ENCODE data around the gene DEPP1. TPM values are rescaled to one million over a fixed set of nuclear protein-coding genes. Genes with fewer than 3 reads are reported as not detected.

Gene DEPP1
- total and polyA plus RNA-seq, 10 of the 15 experiments (the other 5 are each of a cell fraction or from before 2014, with no cell fraction given), result 1.7 to 12.1 (median 7.3) TPM

DNA sequence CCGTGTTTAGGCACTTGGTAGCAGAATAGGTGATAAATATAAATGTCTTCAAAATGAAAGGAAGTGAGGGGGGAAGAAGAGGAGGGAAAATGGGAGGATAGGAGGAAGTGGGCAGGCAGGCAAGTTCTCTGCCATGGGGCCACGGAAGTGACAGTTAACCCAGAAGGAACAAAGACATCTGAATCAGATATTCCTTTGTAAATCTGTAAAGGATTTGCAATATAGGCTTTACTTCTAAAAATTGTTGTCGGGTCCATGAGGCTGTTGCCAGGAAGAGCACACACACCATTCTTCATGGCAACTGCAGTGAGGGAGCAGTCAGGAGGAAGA is 42.7 kb downstream of the DEPP1 start:
- WGBS (ENCODE audit: insufficient coverage, insufficient replicate concordance, low lambda C conversion rate, missing lambda C conversion rate), result 51% methylated on average over 3 of the region's 3 CpGs
- BruUV-seq (replicated peaks), result no TSS peak
- no peaks in the 10 kb centered on the region for H4K20me1 ChIP-seq (ENCODE audit: control insufficient read depth, insufficient read depth)
- H3K79me2 ChIP-seq (ENCODE audit: control insufficient read depth, insufficient read depth, low read length), result no peaks in the 10 kb centered on the region
- FAIRE-seq (no peak), DNase-seq (ENCODE audit: low read depth, low spot score) (no peak), ATAC-seq (no peak)
- ChIA-PET POLR2A (interaction anchor here (1.1 to 1.4 kb wide), 3 partner anchors 28 to 43 kb away, joined by 3 to 4 read pairs (median 4); partner anchors contain the start of gene DEPP1), CTCF (interaction anchor here (1.3 to 8.0 kb wide), 3 partner anchors 10 to 69 kb away, joined by 3 to 116 read pairs (median 5); no protein-coding TSS in a partner anchor), RAD21 (ENCODE audit: unreplicated experiment) (interaction anchor here (0.8 to 5.3 kb wide), 2 partner anchors 41 to 68 kb away, joined by 3 to 62 read pairs; partner anchors contain the start of gene DEPP1), SMC1A (ENCODE audit: uncharacterized antibody, unreplicated experiment) (interaction anchor here (0.9 to 5.2 kb wide), 4 partner anchors 9 to 66 kb away, joined by 3 to 92 read pairs (median 5); no protein-coding TSS in a partner anchor)
- TF ChIP-seq ETV6 (conservative IDR thresholded peaks at IDR 0.05 in 1 of 2, IDR thresholded peaks at IDR 0.05 in 1 of 2; ENCODE audit: borderline replicate concordance in 1 of 2, low read depth in 1 of 2), result peak in 1 of 2 experiments; percentile 27; a peak in 1 of 4 replicates
- TF ChIP-seq HDGF (IDR thresholded peaks at IDR 0.05), result no peak
- H3K9ac ChIP-seq (ENCODE audit: control insufficient read depth, insufficient read depth, low read length), result no peak overlapping the region
- intact Hi-C loops (cut with micrococcal nuclease; ENCODE audit: unreplicated experiment) (no loop called here), in situ Hi-C loops (cut with MboI) (no loop called here)
- H3K9me3 ChIP-seq (replicated peaks; ENCODE audit: control insufficient read depth, insufficient read depth, low read length), result no peaks in the 10 kb centered on the region; the same call in 2 of the 3 replicates
- no peak overlapping the region for H3K4me3 ChIP-seq
- H3K27me3 ChIP-seq (replicated peaks in 1 of 2; ENCODE audit: control insufficient read depth in 2 of 2, insufficient read depth in 2 of 2, low read length in 1 of 2), result no peaks in the 10 kb centered on the region
- no peak overlapping the region for H3K27ac ChIP-seq (ENCODE audit: control insufficient read depth, insufficient read depth)
- H2AFZ ChIP-seq (ENCODE audit: control insufficient read depth, low read depth, low read length), result peak overlapping the region; percentile 12; the same call in 1 of the 2 replicates
- H3K4me1 ChIP-seq (ENCODE audit: control insufficient read depth, insufficient read depth, low read length), result peaks cover 8% of the 10 kb centered on the region
- no peak overlapping the region for H3K4me2 ChIP-seq (ENCODE audit: control insufficient read depth, insufficient read depth)
- H3K36me3 ChIP-seq (ENCODE audit: control insufficient read depth in 2 of 2, insufficient read depth in 2 of 2, low read length in 1 of 2), result no peaks in the 10 kb centered on the region

DNA sequence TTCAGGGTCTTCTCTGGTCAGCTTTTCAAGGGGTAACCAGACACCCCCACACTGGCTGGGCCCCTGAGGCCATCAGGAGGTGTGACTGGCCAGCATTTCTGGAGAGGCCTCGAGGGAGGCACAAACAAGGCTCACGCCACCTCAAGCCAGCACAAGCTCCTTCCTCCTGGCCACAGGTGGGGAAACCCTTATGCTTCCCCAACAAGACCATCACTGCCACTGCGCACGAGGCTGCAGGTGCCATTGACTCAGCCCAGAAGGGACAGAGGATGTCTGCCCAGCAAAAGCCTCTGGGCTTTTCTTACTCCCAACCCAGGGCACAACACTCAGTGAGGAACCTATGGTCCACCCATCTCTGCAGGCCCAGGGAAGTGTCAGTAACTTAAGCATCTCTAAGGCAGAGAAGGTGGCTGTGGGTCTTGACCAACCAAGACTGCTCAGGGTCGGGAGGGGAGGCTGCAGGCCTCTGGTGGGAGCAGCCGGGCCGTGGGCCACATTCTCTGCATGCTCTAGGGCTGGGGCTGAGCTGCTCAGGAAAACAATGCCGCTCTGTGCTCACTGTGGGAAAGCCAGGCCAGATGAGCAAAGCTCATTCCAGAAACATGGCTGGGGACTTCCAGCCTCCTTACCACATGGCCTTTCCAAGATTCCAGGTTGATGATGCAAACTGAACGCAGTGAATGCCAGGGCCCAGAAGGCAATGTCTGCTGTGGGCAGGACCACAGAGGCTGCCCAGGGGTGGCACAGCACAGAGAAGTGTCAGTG is 43.2 kb downstream of the DEPP1 start:
- Histone ChIP-seq H3K9me3 (replicated peaks; ENCODE audit: control insufficient read depth, insufficient read depth, low read length) (no peaks in the 10 kb centered on the region), H3K79me2 (ENCODE audit: control insufficient read depth, insufficient read depth, low read length) (no peaks in the 10 kb centered on the region), H3K27ac (ENCODE audit: control insufficient read depth, insufficient read depth) (no peak overlapping the region), H4K20me1 (ENCODE audit: control insufficient read depth, insufficient read depth) (no peaks in the 10 kb centered on the region), H3K4me1 (ENCODE audit: control insufficient read depth, insufficient read depth, low read length) (peaks cover 8% of the 10 kb centered on the region), H2AFZ (ENCODE audit: control insufficient read depth, low read depth, low read length) (no peak overlapping the region), H3K4me2 (ENCODE audit: control insufficient read depth, insufficient read depth) (no peak overlapping the region), H3K27me3 (replicated peaks in 1 of 2; ENCODE audit: control insufficient read depth in 2 of 2, insufficient read depth in 2 of 2, low read length in 1 of 2) (no peaks in the 10 kb centered on the region), H3K9ac (ENCODE audit: control insufficient read depth, insufficient read depth, low read length) (no peak overlapping the region), H3K4me3 (no peak overlapping the region), H3K36me3 (ENCODE audit: control insufficient read depth in 2 of 2, insufficient read depth in 2 of 2, low read length in 1 of 2) (no peaks in the 10 kb centered on the region)
- in situ Hi-C loops (cut with MboI), result no loop called here
- intact Hi-C loops (cut with micrococcal nuclease; ENCODE audit: unreplicated experiment), result no loop called here
- ChIA-PET RAD21 (ENCODE audit: unreplicated experiment) (interaction anchor here (1.5 to 5.3 kb wide), 3 partner anchors 32 to 42 kb away, joined by 5 to 62 read pairs (median 34); partner anchors contain the start of gene DEPP1), SMC1A (ENCODE audit: uncharacterized antibody, unreplicated experiment) (interaction anchor here (3.9 to 5.2 kb wide), 3 partner anchors 12 to 68 kb away, joined by 48 to 92 read pairs (median 65); partner anchors contain the start of gene ZNF22), POLR2A (interaction anchor here (1.1 to 1.4 kb wide), 3 partner anchors 28 to 43 kb away, joined by 3 to 4 read pairs (median 4); partner anchors contain the start of gene DEPP1), CTCF (interaction anchor here (1.1 to 8.0 kb wide), 8 partner anchors 10 to 71 kb away, joined by 3 to 181 read pairs (median 23); partner anchors contain the start of gene DEPP1)
- ATAC-seq, result no peak
- no peak for FAIRE-seq
- no TSS peak for BruUV-seq (replicated peaks)
- no peak for DNase-seq (ENCODE audit: low read depth, low spot score)
- WGBS (ENCODE audit: insufficient coverage, insufficient replicate concordance, low lambda C conversion rate, missing lambda C conversion rate), result 47% methylated on average over 9 of the region's 9 CpGs
- TF ChIP-seq, protein P1, sequence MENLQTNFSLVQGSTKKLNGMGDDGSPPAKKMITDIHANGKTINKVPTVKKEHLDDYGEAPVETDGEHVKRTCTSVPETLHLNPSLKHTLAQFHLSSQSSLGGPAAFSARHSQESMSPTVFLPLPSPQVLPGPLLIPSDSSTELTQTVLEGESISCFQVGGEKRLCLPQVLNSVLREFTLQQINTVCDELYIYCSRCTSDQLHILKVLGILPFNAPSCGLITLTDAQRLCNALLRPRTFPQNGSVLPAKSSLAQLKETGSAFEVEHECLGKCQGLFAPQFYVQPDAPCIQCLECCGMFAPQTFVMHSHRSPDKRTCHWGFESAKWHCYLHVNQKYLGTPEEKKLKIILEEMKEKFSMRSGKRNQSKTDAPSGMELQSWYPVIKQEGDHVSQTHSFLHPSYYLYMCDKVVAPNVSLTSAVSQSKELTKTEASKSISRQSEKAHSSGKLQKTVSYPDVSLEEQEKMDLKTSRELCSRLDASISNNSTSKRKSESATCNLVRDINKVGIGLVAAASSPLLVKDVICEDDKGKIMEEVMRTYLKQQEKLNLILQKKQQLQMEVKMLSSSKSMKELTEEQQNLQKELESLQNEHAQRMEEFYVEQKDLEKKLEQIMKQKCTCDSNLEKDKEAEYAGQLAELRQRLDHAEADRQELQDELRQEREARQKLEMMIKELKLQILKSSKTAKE (IDR thresholded peaks at IDR 0.05; ENCODE audit: low read depth, poor library complexity, severe bottlenecking), result no peak
- TF ChIP-seq, protein P2, sequence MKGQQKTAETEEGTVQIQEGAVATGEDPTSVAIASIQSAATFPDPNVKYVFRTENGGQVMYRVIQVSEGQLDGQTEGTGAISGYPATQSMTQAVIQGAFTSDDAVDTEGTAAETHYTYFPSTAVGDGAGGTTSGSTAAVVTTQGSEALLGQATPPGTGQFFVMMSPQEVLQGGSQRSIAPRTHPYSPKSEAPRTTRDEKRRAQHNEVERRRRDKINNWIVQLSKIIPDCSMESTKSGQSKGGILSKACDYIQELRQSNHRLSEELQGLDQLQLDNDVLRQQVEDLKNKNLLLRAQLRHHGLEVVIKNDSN (IDR thresholded peaks at IDR 0.05; ENCODE audit: borderline replicate concordance, extremely low read length, insufficient read depth, low read depth, low read length), result no peak
- TF ChIP-seq, protein P3, sequence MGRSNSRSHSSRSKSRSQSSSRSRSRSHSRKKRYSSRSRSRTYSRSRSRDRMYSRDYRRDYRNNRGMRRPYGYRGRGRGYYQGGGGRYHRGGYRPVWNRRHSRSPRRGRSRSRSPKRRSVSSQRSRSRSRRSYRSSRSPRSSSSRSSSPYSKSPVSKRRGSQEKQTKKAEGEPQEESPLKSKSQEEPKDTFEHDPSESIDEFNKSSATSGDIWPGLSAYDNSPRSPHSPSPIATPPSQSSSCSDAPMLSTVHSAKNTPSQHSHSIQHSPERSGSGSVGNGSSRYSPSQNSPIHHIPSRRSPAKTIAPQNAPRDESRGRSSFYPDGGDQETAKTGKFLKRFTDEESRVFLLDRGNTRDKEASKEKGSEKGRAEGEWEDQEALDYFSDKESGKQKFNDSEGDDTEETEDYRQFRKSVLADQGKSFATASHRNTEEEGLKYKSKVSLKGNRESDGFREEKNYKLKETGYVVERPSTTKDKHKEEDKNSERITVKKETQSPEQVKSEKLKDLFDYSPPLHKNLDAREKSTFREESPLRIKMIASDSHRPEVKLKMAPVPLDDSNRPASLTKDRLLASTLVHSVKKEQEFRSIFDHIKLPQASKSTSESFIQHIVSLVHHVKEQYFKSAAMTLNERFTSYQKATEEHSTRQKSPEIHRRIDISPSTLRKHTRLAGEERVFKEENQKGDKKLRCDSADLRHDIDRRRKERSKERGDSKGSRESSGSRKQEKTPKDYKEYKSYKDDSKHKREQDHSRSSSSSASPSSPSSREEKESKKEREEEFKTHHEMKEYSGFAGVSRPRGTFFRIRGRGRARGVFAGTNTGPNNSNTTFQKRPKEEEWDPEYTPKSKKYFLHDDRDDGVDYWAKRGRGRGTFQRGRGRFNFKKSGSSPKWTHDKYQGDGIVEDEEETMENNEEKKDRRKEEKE (IDR thresholded peaks at IDR 0.05), result no peak
- no peak for TF ChIP-seq MTA2 (IDR thresholded peaks at IDR 0.05; ENCODE audit: low read depth)
